Heart left ventricle (tissue), 16 donors: ENCODE data around the gene HOATZ. TPM values are rescaled to one million over a fixed set of nuclear protein-coding genes. Genes with fewer than 3 reads are reported as not detected.

ENCODE experiments used
- ATAC-seq, 4 donors: fragments of 200-7000 bp; cut with Tn5 transposase; one replicate each; pipeline ENCODE4 v1.9.1; 2020 to 2022; ENCODE audit warnings: moderate library complexity in 4 of 4, mild to moderate bottlenecking in 3 of 4, moderate number of reproducible peaks in 1 of 4
- DNase-seq, 5 donors: peaks; one replicate each; pipeline ENCODE4 v3.0.0-alpha.2; 2020
- H3K27ac ChIP-seq, 12 donors: fragments of 200-600 bp; sonication (generic) in 4 of 12; one replicate each; pipeline versions ENCODE4 v1.5.0 to v1.8.0; 2016 to 2022; ENCODE audit warnings: mild to moderate bottlenecking in 2 of 12
- H3K27me3 ChIP-seq, 9 donors: fragments of 200-600 bp; sonication (generic) in 2 of 9; one replicate each; pipeline versions ENCODE4 v1.5.1 to v1.8.0; 2016 to 2022; ENCODE audit warnings: mild to moderate bottlenecking in 3 of 9
- H3K36me3 ChIP-seq, 9 donors: fragments of 200-600 bp; sonication (generic) in 2 of 9; one replicate each; pipeline versions ENCODE4 v1.5.0 to v1.8.0; 2018 to 2022; ENCODE audit warnings: mild to moderate bottlenecking in 2 of 9
- H3K4me1 ChIP-seq, 12 donors: fragments of 200-600 bp; sonication (generic) in 4 of 12; one replicate each; pipeline versions ENCODE4 v1.5.0 to v1.8.0; 2016 to 2022; ENCODE audit warnings: mild to moderate bottlenecking in 3 of 12
- H3K4me3 ChIP-seq, 12 donors: fragments of 200-600 bp; sonication (generic) in 4 of 12; one replicate each; pipeline versions ENCODE4 v1.5.0 to v1.8.0; 2017 to 2022; ENCODE audit warnings: mild to moderate bottlenecking in 9 of 12, moderate library complexity in 4 of 12
- H3K9me3 ChIP-seq, 12 donors: fragments of 200-600 bp; sonication (generic) in 4 of 12; one replicate each; pipeline versions ENCODE4 v1.5.0 to v1.8.0; 2016 to 2022; ENCODE audit warnings: mild to moderate bottlenecking in 1 of 12
- POLR2A ChIP-seq, 2 donors: fragments of 450-650 bp; IDR thresholded peaks; one replicate each; pipeline ENCODE4 v1.6.1; 2017; ENCODE audit warnings: antibody characterized with exemption in 2 of 2, mild to moderate bottlenecking in 2 of 2, moderate library complexity in 2 of 2
- WGBS, 4 donors: extraction: QIAGEN DNeasy Blood & Tissue Kit in 2 of 4; methylation state at CpG; one replicate each; pipeline versions ENCODE4 v1.1.5 to v1.1.7; 2013 to 2018; 5-methylcytosine and 5-hydroxymethylcytosine counted together
- intact Hi-C, 10 donors: fragments of 100-400 bp; cut with DNase I; formaldehyde crosslinking; loops; one replicate each; pipeline versions ENCODE4 v1.11.1 to v1.14.2; 2022
- polyA plus RNA-seq, 2 donors: library from polyadenylated mRNA; stranded (reverse); fragments of 200-250 nt; gene quantifications; one replicate each; pipeline ENCODE4 v1.2.3, GENCODE V29; 2013
- total RNA-seq, 9 donors: library from RNA; depleted of rRNA in 2 of 9; stranded (reverse); fragments of >200 nt in 2 of 9; fragmentation: NEBNext Ultra II Directional in 3 of 9; extraction: Animal tissue kit (Norgen Biotek cat#: 25700) in 3 of 9; gene quantifications; one replicate each; pipeline versions ENCODE4 v1.1.0 to v1.2.4, GENCODE V29; 2016 to 2023
- TF ChIP-seq, protein P1 (sequence below), 12 donors: fragments of 200-600 bp; sonication (generic) in 4 of 12; IDR thresholded peaks; one replicate each; pipeline versions ENCODE4 v1.5.0 to v1.8.0; 2018 to 2022; ENCODE audit warnings: antibody characterized with exemption in 12 of 12, mild to moderate bottlenecking in 5 of 12
- donor health status: ischemic (EF 13 %, LVEDD 7.1; RV severe dilation, severe dysfunction).
- donor health status: healthy with polysubstance abuse.
- donor health status: DM: no; HTN: yes; CAD: no.
- donor health status: DM: no; HTN: no; CAD: no.
- donor health status: ischemic (EF 25% LVEDD 6.9; RV normal size, moderate dysfunction).
- donor health status: ischemic (EF 25% LVEDD 5.7; RV mildly dilated, moderate dysfunction).
- donor health status: healthy.
- donor health status: DM: yes; HTN: yes; CAD: no.
- donor health status: ischemic (EF 35%, LVEDD 5.7; RV mildly dilated, moderate dysfunction).
- donor health status: nonischemic (EF 11% LVEDD 7.7; RV severe dilation, severe dysfunction).
- donor health status: DM: yes; HTN: yes; CAD: no.
- donor health status: PGD.
- donor health status: ischemic (EF 29% LVEDD 5.4; RV normal size, mild dysfunction).
- donor health status: nonischemic (EF 23%, LVEDD 6.1; RV moderate dilation, normal function).

The HOATZ gene
- total and polyA plus RNA-seq, 11 donors = not detected

GRCh38 chr11:111494040-111494439 lies 20.5 kb upstream of the HOATZ start:
- no peak for ATAC-seq
- 32 to 56% (median 51%) methylated on average over 1 of the region's 1 CpG for WGBS, 4 donors
- Histone ChIP-seq H3K27me3 (peaks cover 0 to 5% (median 0%) of the 10 kb centered on the region in 9 donors), H3K9me3 (peaks cover 0 to 5% (median 0%) of the 10 kb centered on the region in 12 donors), H3K4me1 (no peaks in the 10 kb centered on the region), H3K4me3 (no peak overlapping the region), H3K36me3 (no peaks in the 10 kb centered on the region), H3K27ac (no peak overlapping the region)
- DNase-seq = no peak
- TF ChIP-seq POLR2A (IDR thresholded peaks at IDR 0.05) = no peak
- TF ChIP-seq, protein P1, sequence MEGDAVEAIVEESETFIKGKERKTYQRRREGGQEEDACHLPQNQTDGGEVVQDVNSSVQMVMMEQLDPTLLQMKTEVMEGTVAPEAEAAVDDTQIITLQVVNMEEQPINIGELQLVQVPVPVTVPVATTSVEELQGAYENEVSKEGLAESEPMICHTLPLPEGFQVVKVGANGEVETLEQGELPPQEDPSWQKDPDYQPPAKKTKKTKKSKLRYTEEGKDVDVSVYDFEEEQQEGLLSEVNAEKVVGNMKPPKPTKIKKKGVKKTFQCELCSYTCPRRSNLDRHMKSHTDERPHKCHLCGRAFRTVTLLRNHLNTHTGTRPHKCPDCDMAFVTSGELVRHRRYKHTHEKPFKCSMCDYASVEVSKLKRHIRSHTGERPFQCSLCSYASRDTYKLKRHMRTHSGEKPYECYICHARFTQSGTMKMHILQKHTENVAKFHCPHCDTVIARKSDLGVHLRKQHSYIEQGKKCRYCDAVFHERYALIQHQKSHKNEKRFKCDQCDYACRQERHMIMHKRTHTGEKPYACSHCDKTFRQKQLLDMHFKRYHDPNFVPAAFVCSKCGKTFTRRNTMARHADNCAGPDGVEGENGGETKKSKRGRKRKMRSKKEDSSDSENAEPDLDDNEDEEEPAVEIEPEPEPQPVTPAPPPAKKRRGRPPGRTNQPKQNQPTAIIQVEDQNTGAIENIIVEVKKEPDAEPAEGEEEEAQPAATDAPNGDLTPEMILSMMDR (IDR thresholded peaks at IDR 0.05) = no peak
- intact Hi-C loops = no loop called here

- intact Hi-C loops = no loop called here
Measured at GRCh38 chr11:111499483-111499882, 15.1 kb upstream of the HOATZ start.

GRCh38 chr11:111500481-111500880 lies 14.1 kb upstream of the HOATZ start:
- H3K4me3 ChIP-seq = no peak overlapping the region
- TF ChIP-seq, protein P1 (IDR thresholded peaks at IDR 0.05) = no peak
- no peak for TF ChIP-seq POLR2A (IDR thresholded peaks at IDR 0.05)
- intact Hi-C loops = no loop called here
- no peaks in the 10 kb centered on the region for H3K9me3 ChIP-seq
- DNase-seq (no peak), ATAC-seq (no peak)
- no peaks in the 10 kb centered on the region for H3K27me3 ChIP-seq
- no peaks in the 10 kb centered on the region for H3K4me1 ChIP-seq
- H3K36me3 ChIP-seq = no peaks in the 10 kb centered on the region
- WGBS, 4 donors = 74 to 82% (median 76%) methylated on average over 1 of the region's 1 CpG
- no peak overlapping the region for H3K27ac ChIP-seq

More at GRCh38 chr11:111499483-111499882, 15.1 kb upstream of the HOATZ start:
- H3K9me3 ChIP-seq = no peaks in the 10 kb centered on the region
- H3K27ac ChIP-seq = no peak overlapping the region
- no peak for ATAC-seq
- no peaks in the 10 kb centered on the region for H3K27me3 ChIP-seq
- H3K36me3 ChIP-seq = no peaks in the 10 kb centered on the region
- H3K4me3 ChIP-seq = no peak overlapping the region
- no peaks in the 10 kb centered on the region for H3K4me1 ChIP-seq
- no peak for DNase-seq
- TF ChIP-seq, protein P1 (IDR thresholded peaks at IDR 0.05) = no peak
- no peak for TF ChIP-seq POLR2A (IDR thresholded peaks at IDR 0.05)
- WGBS, 4 donors = 71 to 94% (median 82%) methylated on average over 5 of the region's 5 CpGs

DNA sequence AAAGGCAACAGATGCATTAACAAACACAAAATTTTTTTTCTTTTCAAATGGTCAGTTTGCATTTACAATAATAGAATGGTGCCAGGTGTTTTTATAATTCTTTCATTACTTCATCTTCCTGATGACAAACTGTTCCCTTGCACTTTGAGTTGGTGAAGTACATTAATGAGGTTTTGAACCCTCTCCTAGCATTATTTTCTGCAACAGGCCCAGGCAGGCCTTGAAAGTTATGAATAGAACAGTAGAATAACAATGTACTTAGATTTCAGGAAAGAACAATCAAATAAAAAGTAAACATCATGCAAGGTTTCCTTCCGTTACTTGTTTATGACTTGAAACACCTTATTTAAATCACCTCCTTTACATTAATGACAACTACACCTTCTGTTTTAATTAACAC lies 12.0 kb upstream of the HOATZ start:
- TF ChIP-seq, protein P1 (IDR thresholded peaks at IDR 0.05) = no peak
- TF ChIP-seq POLR2A (IDR thresholded peaks at IDR 0.05) = no peak
- no peaks in the 10 kb centered on the region for H3K9me3 ChIP-seq
- ATAC-seq = no peak
- no peaks in the 10 kb centered on the region for H3K4me1 ChIP-seq
- WGBS, 4 donors = 66 to 73% (median 70%) methylated on average over 1 of the region's 1 CpG
- H3K4me3 ChIP-seq = no peak overlapping the region
- H3K27ac ChIP-seq = no peak overlapping the region
- no peaks in the 10 kb centered on the region for H3K27me3 ChIP-seq
- DNase-seq = no peak
- no peaks in the 10 kb centered on the region for H3K36me3 ChIP-seq
- intact Hi-C loops = no loop called here
